Neural cell (in vitro differentiated cells): ENCODE measurements around the gene CPSF3. TPM values are rescaled to one million over a fixed set of nuclear protein-coding genes. Genes with fewer than 3 reads are reported as not detected.

Experiments
- H2AFZ ChIP-seq: fragments of 200-600, 300-800 bp; sonication (generic), shearing (Covaris generic); 2 replicates; pipeline ENCODE4 v1.6.0; 2014; ENCODE audit warnings: low read depth, mild to moderate bottlenecking, antibody characterized with exemption, low read length, moderate library complexity
- H3F3A ChIP-seq: fragments of 200-600 bp; shearing (Covaris generic); 2 replicates; pipeline ENCODE4 v1.6.1; 2016; ENCODE audit warnings: mild to moderate bottlenecking, moderate library complexity, mixed read lengths, antibody characterized with exemption, low read length; ENCODE audit not compliant: insufficient read depth, poor library complexity, severe bottlenecking
- H3K27ac ChIP-seq: fragments of 200-600, 300-800 bp; sonication (generic), shearing (Covaris generic); 2 replicates; pipeline ENCODE4 v1.5.1; 2014; ENCODE audit warnings: mild to moderate bottlenecking, low read length, moderate library complexity
- H3K27me3 ChIP-seq: fragments of 300-800, 200-600 bp; sonication (generic), shearing (Covaris generic); 2 replicates; pipeline ENCODE4 v1.6.0; 2014; ENCODE audit warnings: mild to moderate bottlenecking, low read depth, low read length, moderate library complexity; ENCODE audit not compliant: insufficient read depth
- H3K36me3 ChIP-seq: fragments of 300-800, 200-600 bp; sonication (generic), shearing (Covaris generic); 2 replicates; pipeline ENCODE4 v1.5.1; 2014; ENCODE audit warnings: mild to moderate bottlenecking, antibody characterized with exemption, low read length, moderate library complexity; ENCODE audit not compliant: insufficient read depth
- H3K4me2 ChIP-seq: fragments of 300-800, 200-600 bp; sonication (generic), shearing (Covaris generic); 2 replicates; pipeline ENCODE4 v1.6.0; 2014; ENCODE audit warnings: mild to moderate bottlenecking, low read length
- H3K4me3 ChIP-seq: fragments of 300-800, 200-600 bp; sonication (generic), shearing (Covaris generic); 2 replicates; pipeline ENCODE4 v1.5.1; 2014; ENCODE audit warnings: mild to moderate bottlenecking, low read length, moderate library complexity
- H3K79me2 ChIP-seq: fragments of 200-600 bp; shearing (Covaris generic); replicated peaks from 2 replicates; pipeline ENCODE4 v1.6.0; 2014; ENCODE audit warnings: mild to moderate bottlenecking, low read length, moderate library complexity; ENCODE audit not compliant: insufficient read depth
- H3K9ac ChIP-seq: fragments of 300-800, 200-600 bp; sonication (generic), shearing (Covaris generic); 2 replicates; pipeline ENCODE4 v1.6.1; 2016; ENCODE audit warnings: mild to moderate bottlenecking, low read length, mixed read lengths
- H3K9me2 ChIP-seq: fragments of 200-600 bp; shearing (Covaris generic); 2 replicates; pipeline ENCODE4 v1.6.1; 2016; ENCODE audit warnings: mild to moderate bottlenecking, low read length, mixed read lengths; ENCODE audit not compliant: insufficient read depth
- H3K9me3 ChIP-seq: fragments of 200-600, 300-800 bp; sonication (generic), shearing (Covaris generic); 2 replicates; pipeline ENCODE4 v1.6.1; 2016; ENCODE audit warnings: mild to moderate bottlenecking, mixed run types, low read length, moderate library complexity, mixed read lengths
- H4K20me1 ChIP-seq: fragments of 200-600 bp; shearing (Covaris generic); 2 replicates; pipeline ENCODE4 v1.6.1; 2016; ENCODE audit warnings: mild to moderate bottlenecking, mixed run types; ENCODE audit not compliant: insufficient read depth
- EP300 ChIP-seq: fragments of 450-650 bp; conservative IDR thresholded peaks from 2 replicates; pipeline ENCODE4 v1.6.1; 2014; ENCODE audit warnings: antibody characterized with exemption, mild to moderate bottlenecking, moderate library complexity; ENCODE audit not compliant: poor library complexity, severe bottlenecking
- EZH2 ChIP-seq: fragments of 200-600, 300-800 bp; shearing (Covaris generic), sonication (generic); IDR thresholded peaks from 2 replicates; pipeline ENCODE4 v1.6.1; 2014; ENCODE audit warnings: antibody characterized with exemption, low read length, borderline replicate concordance, mild to moderate bottlenecking; ENCODE audit not compliant: insufficient read depth, poor library complexity, severe bottlenecking
- MXI1 ChIP-seq: fragments of 450-650 bp; conservative IDR thresholded peaks from 2 replicates; pipeline ENCODE4 v1.6.1; 2014; ENCODE audit warnings: antibody characterized with exemption, mild to moderate bottlenecking; ENCODE audit not compliant: poor library complexity, severe bottlenecking
- POLR2AphosphoS5 ChIP-seq: IDR thresholded peaks from 2 replicates; pipeline ENCODE4 v1.6.1; 2012
- RAD21 ChIP-seq: fragments of 450-650 bp; conservative IDR thresholded peaks from 2 replicates; pipeline ENCODE4 v1.6.1; 2014; ENCODE audit warnings: antibody characterized with exemption, mild to moderate bottlenecking, moderate library complexity
- SMC3 ChIP-seq: fragments of 450-650 bp; conservative IDR thresholded peaks from 2 replicates; pipeline ENCODE4 v1.6.1; 2014; ENCODE audit warnings: antibody characterized with exemption, mild to moderate bottlenecking, moderate library complexity; ENCODE audit not compliant: poor library complexity
- TAF1 ChIP-seq: IDR thresholded peaks from 2 replicates; pipeline ENCODE4 v1.6.1; 2012; ENCODE audit warnings: low read depth
- polyA plus RNA-seq: library from polyadenylated mRNA; depleted of rRNA; stranded (reverse); fragments of >200 nt; gene quantifications from 2 replicates; pipeline ENCODE4 v1.2.3, GENCODE V29; 2014
- TF ChIP-seq, protein P1 (sequence below): IDR thresholded peaks from 2 replicates; pipeline ENCODE4 v1.6.1; 2012; ENCODE audit warnings: borderline replicate concordance
- TF ChIP-seq, protein P2 (sequence below): fragments of 450-650 bp; IDR thresholded peaks from 2 replicates; pipeline ENCODE4 v1.5.1; 2014; ENCODE audit warnings: antibody characterized with exemption, mild to moderate bottlenecking, moderate library complexity; ENCODE audit not compliant: poor library complexity, severe bottlenecking

Gene CPSF3
- polyA plus RNA-seq, 1 donor from 2014 or later = 56.0 TPM

DNA sequence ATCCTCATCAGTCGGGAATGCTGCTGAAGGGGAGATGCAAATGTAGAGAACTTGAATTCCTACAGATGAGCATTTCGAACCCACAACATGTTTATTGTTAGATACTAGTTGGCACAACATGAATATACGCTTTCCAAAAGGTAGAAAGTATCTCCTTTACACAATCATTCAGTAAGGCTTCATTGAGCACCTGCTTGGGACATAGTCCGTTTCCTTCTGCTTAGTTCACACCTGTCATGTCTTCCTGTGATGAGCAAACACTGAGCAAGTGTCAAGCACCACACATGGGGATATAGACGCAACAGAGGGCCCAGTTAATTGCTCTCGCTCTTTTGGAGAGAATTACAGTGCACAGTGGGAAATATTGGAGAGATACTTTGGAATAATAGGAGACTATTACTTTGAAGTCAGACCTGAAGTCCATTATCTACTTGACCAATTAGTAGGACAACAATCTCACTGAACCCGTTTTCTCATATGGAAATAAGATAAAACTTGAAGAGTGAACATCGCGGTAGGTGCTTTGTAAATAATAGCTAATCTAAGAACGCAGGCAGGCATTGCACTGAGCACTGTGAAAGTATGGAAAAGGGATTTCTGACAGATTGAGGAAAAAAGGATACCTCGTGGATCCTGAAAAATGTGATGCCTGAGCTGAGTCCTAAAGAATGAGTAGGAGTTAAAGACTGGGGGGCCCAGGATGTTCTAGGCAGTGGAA is 1.2 kb downstream of the CPSF3 start:
- H3K4me3 ChIP-seq = peak overlapping the region; percentile 88
- no peaks in the 10 kb centered on the region for H4K20me1 ChIP-seq
- H3K27ac ChIP-seq = peak overlapping the region; percentile 80
- no peak for TF ChIP-seq EZH2
- TF ChIP-seq MXI1 = no peak
- TF ChIP-seq SMC3 = no peak
- TF ChIP-seq RAD21 = no peak
- no peak for TF ChIP-seq POLR2AphosphoS5
- no peak overlapping the region for H2AFZ ChIP-seq
- peak overlapping the region; percentile 91 for H3K4me2 ChIP-seq
- no peaks in the 10 kb centered on the region for H3K27me3 ChIP-seq
- H3K9me2 ChIP-seq = no peaks in the 10 kb centered on the region
- H3K9me3 ChIP-seq = no peaks in the 10 kb centered on the region
- no peaks in the 10 kb centered on the region for H3K36me3 ChIP-seq
- H3K9ac ChIP-seq = peak overlapping the region; percentile 83
- peaks cover 30% of the 10 kb centered on the region for H3K79me2 ChIP-seq
- no peaks in the 10 kb centered on the region for H3F3A ChIP-seq

DNA sequence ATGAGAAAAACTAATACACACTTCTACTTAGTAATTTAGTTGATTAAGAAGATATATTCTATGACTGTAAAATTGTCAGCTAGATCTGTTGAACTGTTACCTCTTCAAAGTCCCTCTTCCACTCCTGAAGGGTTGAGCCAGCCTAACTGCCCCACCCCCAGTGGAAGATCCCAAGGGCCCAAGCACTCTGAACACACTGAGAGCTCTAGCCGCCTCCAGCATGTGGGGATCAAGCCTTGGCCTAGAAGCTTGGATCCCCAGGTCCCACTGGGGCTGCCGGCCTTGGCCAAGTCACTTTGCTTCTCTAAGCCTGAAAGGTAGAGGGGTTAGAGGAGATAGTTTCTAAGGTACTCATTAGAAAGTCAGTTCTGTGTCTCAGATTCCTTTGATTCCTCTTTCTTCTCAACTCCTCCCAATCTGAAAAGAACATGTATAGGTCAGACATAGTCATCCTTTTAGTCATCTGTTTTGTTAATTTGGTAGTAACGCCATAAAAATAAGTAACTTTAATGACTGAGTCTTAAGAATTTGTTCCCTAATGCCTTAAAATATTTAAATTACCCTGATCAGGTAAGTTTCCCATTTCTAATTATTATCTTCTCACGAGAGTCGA is 5.6 kb downstream of the CPSF3 start:
- no peaks in the 10 kb centered on the region for H3K9me2 ChIP-seq
- H3K36me3 ChIP-seq = peaks cover 7% of the 10 kb centered on the region
- no peaks in the 10 kb centered on the region for H4K20me1 ChIP-seq
- H3K27me3 ChIP-seq = no peaks in the 10 kb centered on the region
- no peak overlapping the region for H2AFZ ChIP-seq
- H3K9ac ChIP-seq = no peak overlapping the region
- no peak overlapping the region for H3K4me3 ChIP-seq
- TF ChIP-seq, protein P1, sequence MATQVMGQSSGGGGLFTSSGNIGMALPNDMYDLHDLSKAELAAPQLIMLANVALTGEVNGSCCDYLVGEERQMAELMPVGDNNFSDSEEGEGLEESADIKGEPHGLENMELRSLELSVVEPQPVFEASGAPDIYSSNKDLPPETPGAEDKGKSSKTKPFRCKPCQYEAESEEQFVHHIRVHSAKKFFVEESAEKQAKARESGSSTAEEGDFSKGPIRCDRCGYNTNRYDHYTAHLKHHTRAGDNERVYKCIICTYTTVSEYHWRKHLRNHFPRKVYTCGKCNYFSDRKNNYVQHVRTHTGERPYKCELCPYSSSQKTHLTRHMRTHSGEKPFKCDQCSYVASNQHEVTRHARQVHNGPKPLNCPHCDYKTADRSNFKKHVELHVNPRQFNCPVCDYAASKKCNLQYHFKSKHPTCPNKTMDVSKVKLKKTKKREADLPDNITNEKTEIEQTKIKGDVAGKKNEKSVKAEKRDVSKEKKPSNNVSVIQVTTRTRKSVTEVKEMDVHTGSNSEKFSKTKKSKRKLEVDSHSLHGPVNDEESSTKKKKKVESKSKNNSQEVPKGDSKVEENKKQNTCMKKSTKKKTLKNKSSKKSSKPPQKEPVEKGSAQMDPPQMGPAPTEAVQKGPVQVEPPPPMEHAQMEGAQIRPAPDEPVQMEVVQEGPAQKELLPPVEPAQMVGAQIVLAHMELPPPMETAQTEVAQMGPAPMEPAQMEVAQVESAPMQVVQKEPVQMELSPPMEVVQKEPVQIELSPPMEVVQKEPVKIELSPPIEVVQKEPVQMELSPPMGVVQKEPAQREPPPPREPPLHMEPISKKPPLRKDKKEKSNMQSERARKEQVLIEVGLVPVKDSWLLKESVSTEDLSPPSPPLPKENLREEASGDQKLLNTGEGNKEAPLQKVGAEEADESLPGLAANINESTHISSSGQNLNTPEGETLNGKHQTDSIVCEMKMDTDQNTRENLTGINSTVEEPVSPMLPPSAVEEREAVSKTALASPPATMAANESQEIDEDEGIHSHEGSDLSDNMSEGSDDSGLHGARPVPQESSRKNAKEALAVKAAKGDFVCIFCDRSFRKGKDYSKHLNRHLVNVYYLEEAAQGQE = no peak
- TF ChIP-seq EP300 = no peak
- TF ChIP-seq, protein P2, sequence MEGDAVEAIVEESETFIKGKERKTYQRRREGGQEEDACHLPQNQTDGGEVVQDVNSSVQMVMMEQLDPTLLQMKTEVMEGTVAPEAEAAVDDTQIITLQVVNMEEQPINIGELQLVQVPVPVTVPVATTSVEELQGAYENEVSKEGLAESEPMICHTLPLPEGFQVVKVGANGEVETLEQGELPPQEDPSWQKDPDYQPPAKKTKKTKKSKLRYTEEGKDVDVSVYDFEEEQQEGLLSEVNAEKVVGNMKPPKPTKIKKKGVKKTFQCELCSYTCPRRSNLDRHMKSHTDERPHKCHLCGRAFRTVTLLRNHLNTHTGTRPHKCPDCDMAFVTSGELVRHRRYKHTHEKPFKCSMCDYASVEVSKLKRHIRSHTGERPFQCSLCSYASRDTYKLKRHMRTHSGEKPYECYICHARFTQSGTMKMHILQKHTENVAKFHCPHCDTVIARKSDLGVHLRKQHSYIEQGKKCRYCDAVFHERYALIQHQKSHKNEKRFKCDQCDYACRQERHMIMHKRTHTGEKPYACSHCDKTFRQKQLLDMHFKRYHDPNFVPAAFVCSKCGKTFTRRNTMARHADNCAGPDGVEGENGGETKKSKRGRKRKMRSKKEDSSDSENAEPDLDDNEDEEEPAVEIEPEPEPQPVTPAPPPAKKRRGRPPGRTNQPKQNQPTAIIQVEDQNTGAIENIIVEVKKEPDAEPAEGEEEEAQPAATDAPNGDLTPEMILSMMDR = no peak
- no peak for TF ChIP-seq MXI1
- no peak for TF ChIP-seq SMC3
- no peak for TF ChIP-seq TAF1
- no peak for TF ChIP-seq RAD21
- TF ChIP-seq POLR2AphosphoS5 = no peak
- TF ChIP-seq EZH2 = no peak
- no peaks in the 10 kb centered on the region for H3F3A ChIP-seq
- H3K4me2 ChIP-seq = no peak overlapping the region
- no peak overlapping the region for H3K27ac ChIP-seq
- peaks cover 12% of the 10 kb centered on the region for H3K79me2 ChIP-seq
- no peaks in the 10 kb centered on the region for H3K9me3 ChIP-seq
